Fibroblast of lung (primary cell): Measurements from ENCODE around the gene TNFRSF1A.

Experiments used
- CTCF ChIP-seq, 2 donors: IDR thresholded peaks in 1 of 2; conservative IDR thresholded peaks in 1 of 2; 1 replicate in 1 of 2; 2 replicates in 1 of 2; pipeline ENCODE4 v1.5.1; 2011 to 2012; ENCODE audit warnings: low read length in 2 of 2, control low read depth in 1 of 2, inconsistent platforms in 1 of 2, low read depth in 1 of 2, mild to moderate bottlenecking in 1 of 2
- EZH2 ChIP-seq: IDR thresholded peaks from 2 replicates; pipeline ENCODE4 v1.5.1; 2012; ENCODE audit warnings: low read length, control low read depth, mild to moderate bottlenecking; ENCODE audit errors: missing control alignments

GRCh38 chr12:6332459-6332858, 9.4 kb downstream of the TNFRSF1A start:
- no peak for TF ChIP-seq CTCF (conservative IDR thresholded peaks at IDR 0.05 in 1 of 2, IDR thresholded peaks at IDR 0.05 in 1 of 2; ENCODE audit: low read depth in 1 of 2, low read length in 2 of 2)
- no peak for TF ChIP-seq EZH2
